Parathyroid adenoma (tissue), 2 donors: ENCODE results near the gene PLEKHD1.
A peak's percentile ranks its signal among the peaks of the same experiment; 100 is the strongest.

ENCODE experiments used
- H2AFZ ChIP-seq: fragments of 300-600 bp; sonication (generic); one replicate; pipeline ENCODE4 v1.7.0; 2017; ENCODE audit warnings: antibody characterized with exemption, mild to moderate bottlenecking
- H3K27ac ChIP-seq: fragments of 300-600 bp; sonication (generic); one replicate; pipeline ENCODE4 v1.7.0; 2017
- H3K27me3 ChIP-seq: fragments of 300-600 bp; sonication (generic); one replicate; pipeline ENCODE4 v1.7.0; 2017; ENCODE audit warnings: low read length; ENCODE audit not compliant: control insufficient read depth, insufficient read depth
- H3K36me3 ChIP-seq: fragments of 300-600 bp; sonication (generic); one replicate; pipeline ENCODE4 v1.7.0; 2017; ENCODE audit warnings: low read length; ENCODE audit not compliant: control insufficient read depth, insufficient read depth
- H3K4me1 ChIP-seq: fragments of 300-600 bp; sonication (generic); one replicate; pipeline ENCODE4 v1.7.0; 2017; ENCODE audit warnings: control low read depth
- H3K4me2 ChIP-seq: fragments of 300-600 bp; sonication (generic); one replicate; pipeline ENCODE4 v1.7.0; 2017; ENCODE audit warnings: low read length
- H3K4me3 ChIP-seq: fragments of 300-600 bp; sonication (generic); one replicate; pipeline ENCODE4 v1.7.0; 2017; ENCODE audit warnings: low read depth, low read length
- H3K79me2 ChIP-seq: fragments of 300-600 bp; sonication (generic); one replicate; pipeline ENCODE4 v1.7.0; 2017; ENCODE audit warnings: control low read depth
- H3K9ac ChIP-seq: fragments of 300-600 bp; sonication (generic); one replicate; pipeline ENCODE4 v1.7.0; 2017; ENCODE audit warnings: mild to moderate bottlenecking
- H3K9me3 ChIP-seq: fragments of 300-600 bp; sonication (generic); one replicate; pipeline ENCODE4 v1.7.0; 2017; ENCODE audit warnings: low read length; ENCODE audit not compliant: control insufficient read depth
- CTCF ChIP-seq: fragments of 300-600 bp; sonication (generic); IDR thresholded peaks from one replicate; pipeline ENCODE4 v1.7.0; 2017; ENCODE audit warnings: antibody characterized with exemption, mild to moderate bottlenecking
- donor health status: primary hyperparathyroidism.

The PLEKHD1 gene

GRCh38 chr14:69484444-69485314 is at the start of gene PLEKHD1:
Gene PLEKHD1 (plus strand): TSS chr14:69484728. CDS start chr14:69484966, 238 bp downstream.
- Histone ChIP-seq H3K4me2 (peak within 1 kb of the TSS; percentile 98), H3K79me2 (no peaks in the 10 kb centered on the region), H3K4me3 (peak within 1 kb of the TSS; percentile 66), H2AFZ (peak within 1 kb of the TSS; percentile 80), H3K9ac (no peak within 1 kb of the TSS), H3K9me3 (no peaks in the 10 kb centered on the region), H3K27ac (peak within 1 kb of the TSS; percentile 69), H3K36me3 (no peaks in the 10 kb centered on the region), H3K27me3 (no peaks in the 10 kb centered on the region), H3K4me1 (peaks cover 2% of the 10 kb centered on the region)
- TF ChIP-seq CTCF: no peak

- Histone ChIP-seq H3K27me3 (no peaks in the 10 kb centered on the region), H3K27ac (no peak overlapping the region), H3K9me3 (no peaks in the 10 kb centered on the region), H3K4me3 (no peak overlapping the region), H2AFZ (no peak overlapping the region), H3K36me3 (no peaks in the 10 kb centered on the region), H3K9ac (no peak overlapping the region), H3K79me2 (peaks cover 10% of the 10 kb centered on the region), H3K4me2 (no peak overlapping the region), H3K4me1 (no peaks in the 10 kb centered on the region)
- no peak for TF ChIP-seq CTCF
These were observed 44.8 kb upstream of the PLEKHD1 start for GRCh38 chr14:69439521-69440270.

- no peak for TF ChIP-seq CTCF
- Histone ChIP-seq H2AFZ (no peak overlapping the region), H3K27ac (no peak overlapping the region), H3K4me2 (no peak overlapping the region), H3K9ac (no peak overlapping the region), H3K36me3 (no peaks in the 10 kb centered on the region), H3K4me1 (no peaks in the 10 kb centered on the region), H3K79me2 (peaks cover 4% of the 10 kb centered on the region), H3K4me3 (no peak overlapping the region), H3K27me3 (no peaks in the 10 kb centered on the region), H3K9me3 (no peaks in the 10 kb centered on the region)
These were observed 42.6 kb upstream of the PLEKHD1 start for GRCh38 chr14:69441948-69442347.

- Histone ChIP-seq H3K79me2 (peaks cover 4% of the 10 kb centered on the region), H3K4me2 (no peak overlapping the region), H3K4me3 (no peak overlapping the region), H3K9ac (no peak overlapping the region), H2AFZ (no peak overlapping the region), H3K4me1 (no peaks in the 10 kb centered on the region), H3K36me3 (no peaks in the 10 kb centered on the region), H3K9me3 (no peaks in the 10 kb centered on the region), H3K27me3 (no peaks in the 10 kb centered on the region), H3K27ac (no peak overlapping the region)
- no peak for TF ChIP-seq CTCF
These were observed 41.2 kb upstream of the PLEKHD1 start for GRCh38 chr14:69443296-69443805.
